GM20431 (cell line): ENCODE data around the gene NAMPT.
"Not testable (repeated sequence)": the region's sequence is repeated elsewhere in the genome, so short reads cannot be mapped to it uniquely, and the experiment has no call there.

Experiments
- in situ Hi-C: fragments of 300-500 bp; cut with MseI, MboI; formaldehyde crosslinking; loops from one replicate; pipeline ENCODE4 v1.15.0; 2020; ENCODE audit warnings: low sequenced_read_pairs; ENCODE audit not compliant: unreplicated experiment

Gene NAMPT

DNA sequence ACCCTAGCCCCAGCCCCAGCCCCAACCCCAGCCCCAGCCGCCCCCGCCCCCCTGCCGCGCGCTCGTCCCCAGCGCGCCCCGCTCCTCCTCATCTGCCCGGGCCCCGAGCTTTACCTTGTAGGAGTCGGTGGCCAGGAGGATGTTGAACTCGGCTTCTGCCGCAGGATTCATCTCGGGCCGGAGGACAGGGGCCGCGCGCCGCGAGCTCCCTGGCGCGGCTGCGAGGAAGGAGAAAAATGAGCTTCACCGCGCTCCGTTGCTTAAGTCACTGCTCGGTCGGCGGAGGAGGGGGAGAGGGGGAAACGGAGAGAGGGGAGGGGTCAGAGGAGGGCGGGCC lies at the start of gene NAMPT:
TSS of gene NAMPT (minus strand) at position 270 of the 337 bp plus-strand sequence. CDS start at position 171, 99 bp downstream.
- in situ Hi-C loops: no loop called here

DNA sequence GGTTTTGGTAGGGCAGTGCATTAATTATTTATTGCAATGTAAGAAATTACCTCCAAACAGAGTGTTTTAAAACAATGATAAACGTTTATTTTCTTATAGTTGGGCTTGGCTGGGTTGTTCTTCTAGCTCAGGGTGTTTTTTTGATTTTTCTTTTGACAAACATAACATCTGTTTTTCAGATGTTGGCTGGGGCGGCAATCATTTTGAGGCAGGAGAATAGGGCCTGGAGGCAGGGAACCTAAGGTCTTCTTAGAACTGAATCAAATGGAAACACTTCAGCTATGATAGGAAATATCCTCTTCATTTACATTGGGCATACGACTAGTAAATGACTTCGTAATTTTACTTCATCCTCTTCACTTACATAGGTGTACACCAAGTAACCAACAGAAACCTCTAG lies 47.4 kb upstream of the NAMPT start:
- in situ Hi-C loops: no loop called here

DNA sequence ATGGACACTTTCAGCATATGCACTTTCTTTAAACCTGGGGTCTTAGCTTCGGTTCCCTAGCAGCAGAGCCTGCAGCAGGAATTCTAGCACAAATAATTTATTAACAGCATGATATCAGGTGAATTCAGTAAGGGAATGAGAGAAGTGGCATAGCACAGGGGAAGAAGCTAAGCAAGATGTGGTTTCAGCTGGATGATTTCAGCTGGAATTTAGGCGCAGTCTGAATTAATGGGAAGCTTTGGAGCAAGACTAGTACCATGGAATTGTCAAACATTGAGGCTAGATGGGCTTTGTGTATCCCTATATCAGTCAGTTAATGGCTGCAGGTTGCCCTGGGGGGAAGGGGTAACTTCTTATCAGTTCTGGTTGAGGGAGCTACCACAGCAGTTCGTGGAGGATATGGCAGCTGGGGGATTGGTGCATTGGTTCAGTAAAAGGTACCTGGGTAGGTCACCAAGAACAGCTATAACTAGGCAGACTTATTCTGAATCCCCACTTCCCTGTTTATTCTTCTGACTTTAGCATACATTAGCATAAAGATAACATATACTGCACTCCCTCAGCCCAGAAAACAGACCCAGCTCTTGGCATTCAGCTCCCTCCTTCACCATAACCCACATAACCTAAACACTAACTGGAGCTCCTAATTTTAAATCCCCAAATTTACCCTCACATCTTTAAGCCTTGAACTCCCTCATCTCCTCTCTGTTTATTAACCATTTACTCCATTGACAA lies 46.8 kb upstream of the NAMPT start:
- in situ Hi-C loops: no loop called here

DNA sequence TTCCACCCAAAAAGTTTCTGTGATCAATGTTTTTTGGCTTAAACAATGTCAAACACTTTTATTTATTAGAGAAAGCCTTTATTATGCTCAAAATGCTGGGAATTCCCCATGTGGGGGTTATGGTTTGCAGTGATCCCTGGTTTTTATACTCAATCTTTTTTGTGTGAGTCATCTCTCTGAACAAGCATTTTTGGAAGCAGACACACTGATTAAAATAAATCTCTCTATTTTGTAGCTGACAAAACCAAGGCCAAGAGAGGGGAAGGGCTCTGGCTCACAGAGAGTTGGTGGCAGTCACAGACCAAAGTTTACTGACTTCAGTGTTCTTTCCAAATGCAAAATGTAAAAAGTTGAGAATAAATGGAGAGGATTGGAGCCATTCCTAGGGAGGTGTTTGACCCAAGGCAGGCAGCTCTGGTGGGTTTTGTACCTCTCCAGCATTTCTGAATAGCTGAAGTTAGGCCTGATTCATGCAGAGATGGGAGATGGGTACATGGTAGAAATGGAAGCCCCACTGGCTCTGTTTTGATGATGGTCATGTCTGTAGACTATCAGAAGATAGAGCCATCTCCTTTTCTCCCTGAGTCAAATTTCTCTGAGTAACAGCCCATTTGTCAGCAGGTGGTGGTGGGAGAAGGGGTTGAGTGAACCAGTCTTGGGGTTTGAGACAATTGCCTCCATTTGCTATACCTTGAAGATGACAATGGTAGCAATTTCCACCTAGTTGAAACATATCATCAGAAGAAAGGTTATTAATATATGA lies 45.4 kb upstream of the NAMPT start:
- in situ Hi-C loops: no loop called here

DNA sequence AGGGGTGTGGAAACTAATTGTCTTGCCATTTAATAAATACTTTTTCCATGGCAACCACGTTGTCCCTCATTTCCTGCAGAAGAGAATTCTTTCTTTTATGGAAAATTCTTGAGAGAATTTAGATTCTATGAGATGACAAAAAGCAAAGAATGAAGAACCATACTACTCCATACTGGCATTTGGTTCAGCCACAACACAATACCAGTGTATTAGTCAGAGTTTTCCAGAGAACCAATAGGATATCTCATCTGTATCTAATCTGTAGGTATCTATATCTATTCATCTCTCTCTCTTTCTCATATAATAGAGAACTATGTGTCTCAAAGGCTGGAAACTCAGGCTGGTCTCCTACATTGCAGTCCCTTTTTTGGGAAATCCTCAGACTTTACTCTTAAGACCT lies 44.6 kb upstream of the NAMPT start:
- in situ Hi-C loops: no loop called here

DNA sequence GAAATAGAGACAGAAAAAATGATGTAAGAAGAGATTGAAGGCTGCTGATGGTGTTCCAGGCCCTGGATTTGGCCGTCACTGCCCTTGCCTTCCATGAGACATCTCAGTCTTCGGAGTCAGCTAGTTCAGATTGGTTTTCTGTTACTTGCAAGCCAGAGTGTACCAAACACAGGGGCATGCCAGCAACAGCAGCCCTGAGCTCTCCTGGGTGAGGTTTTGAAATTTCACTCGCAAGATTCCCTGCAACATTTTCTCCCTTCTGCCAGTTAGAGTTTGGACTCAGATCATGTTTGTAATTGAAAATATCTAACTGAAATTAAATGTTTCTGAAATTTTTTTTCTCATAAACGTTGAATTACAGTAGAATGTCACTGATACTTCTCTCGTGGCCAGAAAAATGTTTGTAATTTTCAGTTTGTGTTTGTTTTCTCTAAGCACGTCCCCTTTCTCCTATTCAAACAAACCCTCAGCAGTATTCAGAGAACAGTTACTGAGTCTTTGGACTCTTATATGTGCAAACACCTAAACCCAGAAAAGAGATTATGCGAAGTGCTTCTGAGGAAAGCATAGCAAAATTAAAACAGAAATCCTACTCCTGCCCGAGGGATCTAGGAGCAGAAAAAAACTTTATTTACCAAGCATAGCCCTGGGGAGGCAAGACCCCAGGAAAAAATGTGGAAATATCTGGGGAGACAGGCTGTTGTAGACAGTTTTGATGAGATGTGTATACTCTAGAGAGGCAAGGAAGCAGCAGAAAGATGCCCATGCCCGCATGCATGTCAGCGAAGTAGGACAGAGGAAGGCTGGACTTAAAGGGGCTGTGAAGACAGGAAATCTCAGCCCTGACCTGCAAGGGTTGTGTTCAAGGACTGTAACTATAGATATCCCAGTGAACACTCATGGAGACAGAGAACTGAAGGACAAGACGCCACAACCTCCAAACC lies 43.0 kb upstream of the NAMPT start:
- in situ Hi-C loops: no loop called here

DNA sequence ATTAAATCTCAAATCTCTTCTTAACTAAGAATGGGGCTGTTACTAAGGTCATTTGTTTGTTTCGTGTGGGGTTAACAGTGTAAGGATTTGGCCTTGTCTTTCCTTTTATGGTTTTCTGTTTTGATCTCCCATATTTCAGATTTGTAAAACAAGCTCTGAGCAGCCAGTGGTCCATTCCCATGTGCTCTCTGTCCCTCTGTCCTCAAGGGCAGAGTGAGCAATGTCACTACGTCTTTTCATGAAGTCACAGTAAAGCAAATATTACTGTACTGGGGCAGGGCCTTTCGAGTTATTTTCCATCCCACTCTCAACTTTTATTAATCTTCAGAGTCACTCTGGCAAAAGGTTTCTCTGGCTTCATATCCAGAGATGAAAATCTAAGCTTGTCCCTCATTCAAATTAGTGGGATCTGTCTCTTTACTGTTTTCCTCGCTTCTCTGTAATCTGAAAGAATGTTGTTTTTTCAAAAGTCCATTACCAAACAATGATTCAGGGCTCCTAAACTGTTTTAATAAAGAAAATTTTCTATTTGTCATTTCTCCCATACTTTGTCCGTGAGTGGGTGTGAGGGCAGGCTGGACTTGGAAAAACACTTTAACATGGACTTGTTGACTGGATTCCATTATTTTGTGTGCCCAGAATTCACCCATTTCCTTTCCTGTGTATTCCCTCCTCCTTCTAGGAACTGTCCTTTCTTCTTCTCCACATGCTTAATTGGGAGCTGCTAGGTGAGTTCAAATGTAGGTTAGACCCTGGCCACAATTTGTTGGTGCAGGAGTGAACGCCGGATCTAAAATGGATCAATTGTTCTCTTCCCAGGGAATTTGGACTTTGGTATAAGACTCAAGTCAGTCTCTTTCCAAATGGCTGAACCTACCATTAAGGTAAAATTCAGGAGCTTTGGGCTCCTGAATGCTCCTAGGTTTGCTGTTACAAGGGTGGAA lies 42.1 kb upstream of the NAMPT start:
- in situ Hi-C loops: no loop called here

DNA sequence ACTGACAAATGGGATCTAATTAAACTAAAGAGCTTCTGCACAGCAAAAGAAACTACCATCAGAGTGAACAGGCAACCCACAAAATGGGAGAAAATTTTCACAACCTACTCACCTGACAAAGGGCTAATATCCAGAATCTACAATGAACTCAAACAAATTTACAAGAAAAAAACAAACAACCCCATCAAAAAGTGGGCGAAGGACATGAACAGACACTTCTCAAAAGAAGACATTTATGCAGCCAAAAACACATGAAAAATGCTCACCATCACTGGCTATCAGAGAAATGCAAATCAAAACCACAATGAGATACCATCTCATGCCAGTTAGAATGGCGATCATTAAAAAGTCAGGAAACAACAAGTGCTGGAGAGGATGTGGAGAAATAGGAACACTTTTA lies 39.7 kb upstream of the NAMPT start:
- in situ Hi-C loops: not testable (repeated sequence)

DNA sequence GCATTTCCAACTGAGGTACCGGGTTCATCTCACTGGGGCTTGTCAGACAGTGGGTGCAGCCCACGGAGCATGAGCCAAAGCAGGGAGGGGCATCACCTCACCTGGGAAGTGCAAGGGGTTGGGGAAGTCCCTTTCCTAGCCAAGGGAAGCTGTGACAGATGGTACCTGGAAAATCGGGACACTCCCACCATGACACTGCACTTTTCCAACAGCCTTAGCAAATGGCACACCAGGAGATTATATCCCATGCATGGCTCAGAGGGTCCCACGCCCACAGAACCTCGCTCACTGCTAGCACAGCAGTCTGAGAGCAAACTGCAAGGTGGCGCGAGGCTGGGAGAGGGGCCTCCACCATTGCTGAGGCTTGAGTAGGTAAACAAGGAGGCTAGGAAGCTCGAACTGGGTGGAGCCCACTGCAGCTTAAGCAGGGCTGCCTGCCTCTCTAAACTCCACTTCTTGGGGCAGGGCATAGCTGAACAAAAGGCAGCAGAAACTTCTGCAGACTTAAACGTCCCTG lies 35.5 kb upstream of the NAMPT start:
- in situ Hi-C loops: not testable (repeated sequence)

DNA sequence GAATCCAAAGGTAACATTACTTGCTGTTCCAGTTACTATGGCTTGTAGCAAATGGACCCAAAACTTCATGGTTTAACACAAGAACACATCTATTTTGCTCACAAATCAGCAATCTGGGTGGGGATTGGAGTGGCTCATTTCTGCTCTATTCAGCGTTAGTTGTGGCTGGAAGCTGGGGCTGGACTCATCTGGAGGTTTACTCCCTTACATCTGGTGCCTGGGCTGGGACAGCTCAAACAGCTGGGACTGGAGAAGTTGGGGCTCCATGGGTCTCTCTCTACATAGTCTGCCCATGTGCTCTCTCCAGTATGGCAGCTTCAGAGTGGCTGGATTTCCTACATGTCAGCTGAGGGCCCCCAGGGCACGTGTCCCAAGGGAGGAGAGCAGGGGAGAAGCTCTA lies 33.7 kb upstream of the NAMPT start:
- in situ Hi-C loops: no loop called here

DNA sequence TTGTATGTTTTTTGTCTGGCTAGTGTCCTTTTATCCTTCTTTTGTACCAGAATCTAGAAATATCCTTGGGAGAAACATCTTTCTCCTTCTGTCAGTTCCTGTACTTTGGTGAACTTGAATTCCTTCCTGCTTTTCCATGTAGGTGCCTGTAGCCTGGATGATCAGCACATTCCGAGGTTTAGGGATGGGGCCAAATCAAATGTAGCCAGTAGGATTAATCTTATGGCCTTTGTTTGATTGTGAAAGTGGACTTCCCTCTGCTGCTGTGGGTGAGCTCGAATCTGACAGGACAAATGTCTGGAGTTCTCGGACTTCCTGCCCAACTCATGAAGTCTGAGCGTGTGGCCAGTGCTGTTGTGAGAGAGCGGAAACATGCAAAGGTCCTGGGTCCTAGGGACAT lies 33.2 kb upstream of the NAMPT start:
- in situ Hi-C loops: no loop called here

DNA sequence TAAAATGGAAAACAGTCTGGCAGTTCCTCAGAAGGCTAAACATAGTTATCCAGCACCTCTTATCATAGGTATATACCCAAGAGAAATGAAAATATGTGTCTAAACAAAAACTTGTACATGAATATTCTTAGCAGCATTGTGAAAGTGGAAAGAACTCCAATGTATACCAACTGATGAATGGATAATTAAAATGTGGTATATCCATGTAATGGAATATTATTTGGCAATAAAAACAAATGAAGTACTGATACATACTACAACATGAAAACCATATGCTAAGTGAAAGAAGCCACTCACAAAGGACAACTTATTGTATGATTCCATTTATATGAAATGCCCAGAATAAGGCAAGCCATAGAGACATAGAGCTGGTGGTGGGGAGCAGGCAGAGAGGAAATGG lies 32.2 kb upstream of the NAMPT start:
- in situ Hi-C loops: no loop called here

DNA sequence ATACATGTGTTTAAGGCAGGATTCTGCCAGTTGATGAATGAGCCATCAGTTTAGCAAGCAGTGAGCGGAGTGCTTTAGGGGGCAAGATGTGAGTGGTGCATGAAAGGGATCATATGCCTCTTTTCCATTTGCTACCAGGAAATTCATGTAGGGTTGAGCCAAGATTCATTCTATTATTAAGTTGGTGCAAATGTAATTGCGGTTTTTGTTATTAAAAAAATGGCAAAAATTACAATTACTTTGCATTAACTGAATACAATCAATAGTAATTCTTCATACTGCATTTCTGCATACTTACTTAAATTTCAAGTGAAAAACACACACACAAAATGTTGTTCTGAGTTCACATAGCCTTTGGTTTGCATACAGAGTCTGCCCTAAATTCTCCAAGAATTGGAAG lies 30.1 kb upstream of the NAMPT start:
- in situ Hi-C loops: no loop called here

DNA sequence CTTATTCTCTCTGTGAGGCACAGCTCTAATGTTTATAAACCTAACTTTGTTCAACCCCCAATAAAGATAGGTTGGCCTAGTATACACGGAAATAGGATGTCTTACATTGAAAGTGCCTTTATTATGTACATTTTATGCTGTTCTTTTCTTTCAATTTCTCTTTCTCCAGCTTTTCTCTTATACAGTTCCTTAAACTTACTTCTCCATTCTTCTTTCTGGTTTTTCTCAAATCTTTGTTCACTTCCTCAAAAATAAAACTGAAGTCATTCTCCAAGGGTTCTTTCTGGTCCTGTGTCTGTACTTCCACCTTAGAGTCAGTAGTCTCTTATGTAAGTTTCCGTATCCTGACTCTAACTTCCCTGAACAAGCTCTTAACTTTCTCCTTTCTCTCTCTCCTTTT lies 29.2 kb upstream of the NAMPT start:
- in situ Hi-C loops: no loop called here

DNA sequence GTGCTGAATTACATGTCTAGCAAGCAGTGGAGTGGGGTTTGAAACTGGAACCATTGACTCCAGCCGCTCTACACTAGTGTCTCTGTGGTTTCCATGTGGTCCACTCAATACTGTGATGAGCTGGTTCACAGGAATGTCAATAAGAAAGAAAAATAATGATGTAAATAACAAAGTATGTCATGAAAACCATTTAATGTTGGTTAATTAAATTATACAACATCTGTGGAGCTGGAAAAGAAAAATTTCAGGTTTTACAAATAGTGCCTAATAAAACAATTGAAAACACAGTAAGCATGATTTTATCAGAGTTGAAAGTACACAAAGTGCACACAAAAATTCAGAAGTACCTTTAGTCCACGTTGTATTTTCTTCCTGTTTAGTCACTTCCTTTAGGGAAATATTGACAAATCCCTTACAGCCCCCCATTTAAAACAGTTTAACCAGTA lies 28.7 kb upstream of the NAMPT start:
- in situ Hi-C loops: no loop called here

DNA sequence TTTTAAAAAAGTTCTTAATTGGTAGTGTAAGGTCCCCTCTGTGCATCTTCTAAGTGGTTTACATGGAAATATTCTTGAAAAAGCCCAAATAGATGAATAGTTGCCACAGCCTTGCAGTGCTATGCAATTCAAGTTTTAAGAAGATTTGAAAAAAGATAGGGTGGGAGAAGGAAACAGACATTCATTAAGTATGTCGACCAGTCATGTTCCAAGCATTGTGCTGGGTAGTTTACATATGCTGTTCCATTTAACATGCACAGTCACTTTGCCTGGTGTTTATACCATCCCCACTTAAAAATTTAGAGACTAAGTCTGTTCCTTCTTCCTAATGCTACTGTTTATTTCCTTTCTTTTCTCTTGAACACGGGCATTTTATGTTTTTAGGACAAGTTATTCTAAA lies 28.1 kb upstream of the NAMPT start:
- in situ Hi-C loops: no loop called here

DNA sequence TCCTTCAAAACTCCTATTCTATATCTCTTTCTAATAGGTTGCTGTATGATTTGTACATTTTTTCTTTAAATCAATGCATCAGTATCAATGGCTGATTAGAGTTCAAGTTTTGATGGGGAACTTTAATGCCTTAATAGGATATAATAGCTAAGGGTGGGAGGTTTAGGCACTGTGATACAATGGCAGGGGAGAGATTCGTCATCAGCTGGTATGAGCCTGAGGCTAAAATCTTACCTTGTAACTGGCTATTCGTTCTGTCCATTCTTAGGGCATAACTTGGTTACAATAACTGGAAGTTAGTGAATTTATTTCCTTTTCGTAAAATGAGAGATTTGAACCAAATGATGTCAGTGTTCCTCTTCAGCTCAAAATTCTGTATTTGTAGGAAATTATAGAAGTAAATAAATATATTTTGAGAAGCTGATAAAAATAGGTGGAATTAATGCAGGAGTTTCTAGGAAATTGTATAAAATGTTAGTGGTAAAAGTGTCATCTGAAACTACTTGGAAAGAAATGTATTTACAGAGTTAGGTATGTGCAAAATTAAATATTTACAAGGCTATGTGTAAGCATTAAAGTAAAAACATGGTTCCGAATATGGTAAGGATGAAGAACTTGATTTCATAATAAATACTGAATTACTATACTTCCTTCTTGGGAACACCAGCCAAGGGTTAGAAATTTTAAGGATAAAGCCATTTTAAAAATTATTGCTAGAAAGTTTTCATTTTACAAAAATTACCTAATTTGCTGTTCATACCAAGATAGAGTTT lies 27.5 kb upstream of the NAMPT start:
- in situ Hi-C loops: no loop called here

DNA sequence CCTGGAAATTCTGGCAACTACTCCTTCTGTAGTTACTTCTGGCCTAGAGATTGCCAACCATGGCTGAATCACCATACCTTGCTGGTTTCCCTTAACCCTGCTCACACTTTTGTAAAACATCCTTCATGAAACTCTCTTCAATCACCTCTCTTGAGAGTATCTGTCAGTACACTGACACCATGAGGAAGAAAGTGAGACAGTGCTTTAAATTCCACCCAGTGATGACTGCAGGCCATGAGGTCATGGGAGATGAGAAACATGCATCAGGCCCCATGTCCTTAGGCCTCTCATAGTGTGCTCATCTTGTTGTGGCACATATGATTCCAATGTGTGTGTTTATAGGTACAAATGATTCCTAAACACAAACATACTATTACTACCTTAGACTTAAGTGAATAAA lies 24.6 kb upstream of the NAMPT start:
- in situ Hi-C loops: no loop called here

DNA sequence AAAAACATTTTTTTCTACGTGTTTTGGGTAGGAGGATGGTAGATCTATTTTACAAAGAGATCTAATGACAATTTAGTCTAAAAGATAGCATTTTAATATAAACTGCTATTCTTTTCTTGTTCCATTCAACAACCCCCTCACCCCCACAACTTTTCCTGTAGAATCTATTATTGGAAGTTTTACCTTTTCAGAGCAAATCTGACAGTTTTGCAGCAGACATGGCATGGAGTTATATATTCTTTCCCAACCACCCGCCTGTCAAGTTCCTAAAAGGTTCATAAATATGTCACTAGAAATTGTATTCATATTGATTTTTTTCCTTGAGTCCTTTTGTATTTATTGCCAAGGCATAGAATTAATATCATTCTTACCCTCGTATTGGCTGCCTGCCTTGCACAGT lies 21.5 kb upstream of the NAMPT start:
- in situ Hi-C loops: no loop called here
